CMK (cell line): ENCODE measurements around the gene SP2.
A peak's percentile ranks its signal among the peaks of the same experiment; 100 is the strongest.

Experiments used
- DNase-seq: peaks from one replicate; pipeline ENCODE4 v3.0.0-alpha.2; 2010; ENCODE audit warnings: low read depth

Gene SP2

DNA sequence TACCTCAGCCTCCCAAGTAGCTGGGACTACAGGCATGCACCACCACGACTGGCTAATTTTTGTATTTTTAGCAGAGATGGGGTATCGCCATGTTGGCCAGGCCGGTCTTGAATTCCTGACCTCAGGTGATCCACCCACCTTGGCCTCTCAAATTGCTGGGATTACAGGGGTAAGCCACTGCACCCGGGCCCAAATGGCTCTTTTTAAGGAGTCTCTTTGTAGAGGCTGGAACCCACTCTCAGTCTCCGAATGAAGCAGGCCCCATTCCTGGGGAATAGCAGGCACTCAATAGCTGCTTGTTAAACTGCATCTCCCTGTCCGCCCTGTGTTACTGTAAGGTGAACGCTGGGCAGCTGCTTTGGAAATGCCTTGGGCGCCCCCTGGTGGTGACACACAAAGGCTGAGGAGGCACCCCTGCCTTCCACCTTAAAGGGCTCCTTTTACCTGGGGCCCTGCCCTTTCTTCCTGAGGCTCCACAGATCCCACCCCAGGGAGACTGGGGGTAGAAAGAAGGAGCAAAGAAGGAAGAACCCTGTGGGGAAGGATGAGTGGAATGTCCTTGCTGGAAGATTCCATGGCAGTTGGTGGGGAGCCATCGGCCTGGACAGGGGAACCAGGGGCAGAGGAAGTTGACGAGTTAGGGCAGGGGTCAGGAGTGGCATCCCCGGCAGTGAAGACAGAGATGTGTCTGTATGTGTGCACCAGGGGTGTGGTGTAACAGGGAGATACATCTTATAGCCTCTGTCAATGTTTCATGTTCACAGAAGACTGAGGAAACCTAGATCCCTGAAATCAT is 6.1 kb upstream of the SP2 start:
- peak; percentile 52 for DNase-seq

DNA sequence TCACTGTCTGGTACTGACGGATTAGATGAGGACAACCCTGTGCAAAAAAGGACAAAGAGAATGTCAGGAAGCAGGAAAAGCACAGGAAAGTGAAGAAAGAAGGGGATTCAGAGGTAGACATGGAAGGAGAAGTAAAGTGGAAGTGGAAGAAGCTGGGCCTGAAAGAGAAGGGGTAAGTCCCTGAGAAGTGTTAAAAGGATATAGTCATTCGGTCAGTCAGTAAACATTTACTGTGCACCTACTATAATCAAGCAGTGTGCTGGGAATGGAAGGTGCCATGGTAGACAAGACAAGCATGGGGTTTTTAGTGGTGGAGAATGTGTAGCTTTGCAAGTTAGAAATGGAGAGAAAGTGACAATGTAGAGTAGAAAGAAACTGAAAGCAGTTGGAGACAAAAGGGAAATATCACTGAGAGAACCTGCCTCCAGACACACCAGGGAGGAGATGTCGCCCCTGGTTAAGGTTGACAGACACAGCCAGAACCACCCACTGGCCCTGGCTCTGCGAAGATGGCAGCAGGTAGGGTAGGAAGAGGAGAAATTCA is 4.4 kb upstream of the SP2 start:
- no peak for DNase-seq

DNA sequence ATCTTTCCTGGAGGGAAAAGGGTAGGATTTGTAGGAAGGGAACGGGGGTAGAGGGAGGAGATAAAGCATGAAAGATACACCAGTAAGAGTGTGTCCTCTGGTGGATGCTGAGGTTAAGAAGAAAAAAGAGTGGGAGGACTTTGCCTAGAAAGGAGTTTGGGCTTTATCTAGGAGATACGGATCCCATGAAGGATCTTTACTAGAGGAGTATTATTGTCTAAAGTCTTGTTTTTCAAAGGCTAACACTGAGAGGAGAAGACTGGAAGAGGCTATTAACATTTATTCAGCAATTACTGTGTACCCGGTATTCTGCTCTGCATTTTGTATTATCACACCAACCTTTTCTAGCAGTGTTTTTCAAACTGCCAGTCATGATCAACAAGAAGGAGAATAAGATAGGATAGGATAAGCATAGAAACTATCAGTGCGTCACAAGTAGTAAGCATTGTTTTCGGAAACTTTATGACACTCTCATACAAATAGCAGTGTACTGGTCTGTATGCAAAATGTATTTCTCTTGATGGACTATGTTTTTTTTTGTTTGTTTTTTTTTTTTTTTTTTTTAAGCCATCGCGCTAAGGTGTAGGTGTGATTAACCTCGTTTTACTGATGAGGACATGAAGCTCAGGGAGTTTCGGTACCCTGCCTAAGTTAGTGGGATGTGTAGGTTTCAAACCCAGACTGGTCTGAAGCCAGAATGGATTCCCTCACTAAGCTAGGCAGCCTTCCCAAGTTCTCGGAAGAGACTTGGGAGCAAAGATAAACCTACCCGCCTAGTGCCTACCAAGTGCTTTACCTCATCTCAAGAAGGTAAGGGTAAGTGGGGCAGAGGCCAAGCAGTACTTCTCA is 1.3 kb upstream of the SP2 start:
- DNase-seq: no peak

DNA sequence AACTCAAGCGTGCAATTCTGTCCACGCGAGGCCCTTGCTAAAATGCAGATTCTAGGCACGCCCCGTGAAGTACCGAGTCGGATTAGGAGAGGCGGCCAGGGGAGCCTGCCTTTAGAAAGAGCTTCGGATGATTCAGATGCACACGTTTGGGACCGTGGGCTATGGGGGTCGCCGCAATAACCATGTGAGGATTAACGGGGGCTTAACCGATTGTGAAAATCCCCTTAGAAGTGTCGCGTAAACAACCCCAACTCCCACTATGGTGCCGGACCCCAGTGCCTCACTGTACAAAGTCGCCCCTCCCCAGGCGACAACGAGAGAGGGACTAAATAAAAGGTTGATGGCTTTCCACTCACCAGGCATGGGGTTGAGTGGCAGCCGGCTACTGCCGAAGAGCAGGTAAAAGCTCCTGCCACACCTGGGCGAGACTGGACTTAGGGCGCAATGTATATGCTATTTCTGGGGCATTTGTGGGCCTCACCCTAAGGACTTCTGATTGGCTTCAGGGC is 635 bp upstream of the SP2 start:
- peak; percentile 8 for DNase-seq

DNA sequence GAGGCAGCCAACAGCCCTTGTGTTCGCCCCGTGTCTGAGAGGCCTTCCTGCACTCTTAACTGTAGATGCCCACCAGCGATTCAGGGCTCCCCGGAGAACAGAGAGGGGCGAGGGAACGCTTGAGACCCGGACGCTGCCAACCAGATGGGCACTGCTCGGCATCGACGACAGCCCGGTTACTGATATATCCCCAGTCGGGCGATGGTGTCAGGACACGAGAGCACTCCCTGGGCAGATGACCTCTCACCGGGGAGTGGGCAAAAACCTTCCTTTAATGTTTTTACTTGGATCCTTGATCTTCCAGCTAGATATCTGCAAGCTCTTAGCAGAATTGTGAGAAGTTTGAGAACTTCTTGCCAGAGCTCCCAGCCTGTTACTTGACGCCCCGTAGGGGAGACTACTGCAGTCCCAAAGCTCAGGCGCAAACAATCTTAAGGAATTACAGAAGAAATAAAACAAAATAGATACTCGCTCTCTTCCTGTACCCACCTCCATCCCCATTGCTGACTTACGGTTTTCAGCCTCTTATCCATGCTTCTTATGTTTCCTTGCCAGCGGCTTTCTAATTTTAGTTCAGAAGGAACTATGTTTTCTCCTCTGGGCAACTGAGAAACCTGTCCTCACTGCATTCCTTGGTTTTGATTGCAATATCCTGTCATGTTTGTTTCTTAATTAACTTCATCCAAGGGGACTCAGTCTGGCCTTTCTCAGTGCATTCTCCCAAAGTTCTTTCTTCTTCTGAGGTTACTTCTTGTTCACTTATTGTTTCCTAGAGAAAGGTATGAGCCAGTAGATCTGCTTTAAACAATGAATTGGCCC is 845 bp downstream of the SP2 start:
- DNase-seq: no peak

DNA sequence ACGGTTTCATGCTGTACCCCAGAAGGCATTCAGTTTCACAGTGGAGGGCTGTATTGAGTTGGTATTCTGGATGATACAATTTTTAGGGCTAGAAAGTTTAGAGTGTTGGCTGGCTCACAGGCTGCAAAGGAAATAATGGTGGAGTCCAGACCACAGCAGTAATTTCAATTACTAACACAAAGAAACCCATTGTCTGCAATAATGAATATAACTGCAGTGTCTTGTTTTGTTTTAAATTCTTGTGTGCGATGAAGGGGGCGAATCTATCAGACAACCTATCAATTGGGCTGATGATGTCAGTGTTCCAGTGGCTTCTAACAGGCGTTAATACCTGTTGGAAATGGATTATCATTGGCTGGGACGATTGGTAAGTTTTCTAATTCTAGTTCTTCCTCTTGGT is 1.5 kb downstream of the SP2 start:
- no peak for DNase-seq

DNA sequence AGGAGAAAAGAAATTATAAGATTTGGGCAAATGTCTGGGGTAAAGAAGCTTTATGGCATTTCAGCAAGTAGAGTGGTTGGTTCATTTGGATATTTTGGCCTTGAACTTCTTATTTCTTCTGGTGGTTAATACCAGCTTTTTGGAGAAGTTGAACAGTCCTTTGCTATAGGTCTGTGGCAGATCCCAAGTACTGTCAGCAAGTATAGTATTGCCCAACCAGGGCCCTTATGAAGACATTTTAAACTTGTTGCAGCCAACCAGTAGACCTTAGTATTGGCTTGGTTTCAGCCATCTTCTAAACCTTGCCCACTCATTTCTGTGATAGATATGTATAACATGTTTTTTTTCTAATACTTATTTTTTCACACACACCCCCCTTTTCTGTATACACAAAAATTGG is 2.2 kb downstream of the SP2 start:
- DNase-seq: no peak

DNA sequence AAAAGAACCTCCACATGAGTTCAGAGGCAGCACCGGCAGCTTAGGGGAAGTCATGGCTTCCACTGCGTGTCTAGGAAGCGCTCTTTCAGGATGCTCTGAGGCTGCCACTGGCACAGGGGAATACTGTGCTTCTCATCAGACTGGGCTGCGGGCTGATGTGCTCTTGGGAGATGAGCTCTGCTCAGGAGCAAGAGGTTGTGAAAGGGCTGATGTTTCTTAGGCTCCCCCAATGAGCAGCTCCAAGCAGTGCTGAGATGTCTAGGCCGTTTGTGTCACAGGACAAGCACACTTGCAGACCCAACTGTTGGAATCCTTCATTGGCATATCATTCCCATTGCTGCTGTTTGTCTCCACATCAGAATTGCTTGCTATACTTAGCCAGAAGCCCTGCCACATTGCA is 3.6 kb downstream of the SP2 start:
- DNase-seq: no peak

DNA sequence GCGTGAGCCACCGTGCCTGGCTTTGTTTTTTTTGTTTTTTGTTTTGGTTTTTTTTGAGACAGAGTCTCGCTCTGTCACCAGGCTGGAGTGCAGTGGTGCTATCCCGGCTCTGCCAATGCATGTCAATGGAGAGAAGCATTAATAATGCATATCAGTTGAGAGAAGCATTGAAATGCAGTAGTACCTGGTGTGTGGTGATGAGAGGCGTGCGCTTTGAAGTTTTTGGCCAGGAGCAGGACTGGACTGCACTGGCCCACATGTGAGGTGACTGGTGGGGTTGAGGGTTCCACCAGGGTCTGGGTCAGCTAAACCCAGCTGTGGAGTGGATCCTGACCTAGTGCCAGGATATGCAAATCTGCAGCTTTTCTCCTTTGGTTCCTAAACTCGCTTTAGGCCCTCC is 5.4 kb downstream of the SP2 start:
- no peak for DNase-seq

DNA sequence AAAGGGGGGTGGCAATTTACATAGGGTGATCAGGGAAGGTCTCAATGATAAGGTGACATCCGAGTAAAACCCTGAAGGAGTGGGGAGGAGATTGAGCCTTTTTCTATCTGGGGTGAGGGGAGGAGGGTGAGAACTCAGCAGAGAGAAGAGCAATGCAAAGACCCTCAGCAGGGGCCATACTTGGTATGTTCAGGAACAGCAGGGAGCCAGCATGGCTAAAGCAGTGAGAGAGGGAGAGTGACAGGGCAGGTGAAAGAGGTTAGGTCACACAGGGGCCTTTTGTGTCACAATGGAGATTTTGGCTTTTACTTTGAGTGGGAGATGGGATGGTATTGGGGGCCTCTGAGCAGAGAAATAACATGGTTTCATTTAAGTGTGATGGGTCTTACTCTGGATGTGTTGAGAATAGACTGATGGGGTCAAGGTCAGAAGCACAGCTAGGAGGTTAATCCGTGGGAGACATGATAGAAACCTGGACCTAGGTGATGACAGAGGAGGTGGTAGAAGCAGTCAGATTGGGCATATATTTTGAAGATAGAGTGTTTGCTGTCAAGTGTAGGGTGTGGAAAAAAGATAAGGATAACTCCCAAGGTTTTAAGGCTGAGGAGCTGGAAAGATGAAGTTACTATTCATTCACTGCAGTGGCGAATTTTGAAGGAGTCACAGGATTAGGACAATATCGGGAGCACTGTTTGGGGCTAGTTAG is 6.2 kb downstream of the SP2 start:
- no peak for DNase-seq

DNA sequence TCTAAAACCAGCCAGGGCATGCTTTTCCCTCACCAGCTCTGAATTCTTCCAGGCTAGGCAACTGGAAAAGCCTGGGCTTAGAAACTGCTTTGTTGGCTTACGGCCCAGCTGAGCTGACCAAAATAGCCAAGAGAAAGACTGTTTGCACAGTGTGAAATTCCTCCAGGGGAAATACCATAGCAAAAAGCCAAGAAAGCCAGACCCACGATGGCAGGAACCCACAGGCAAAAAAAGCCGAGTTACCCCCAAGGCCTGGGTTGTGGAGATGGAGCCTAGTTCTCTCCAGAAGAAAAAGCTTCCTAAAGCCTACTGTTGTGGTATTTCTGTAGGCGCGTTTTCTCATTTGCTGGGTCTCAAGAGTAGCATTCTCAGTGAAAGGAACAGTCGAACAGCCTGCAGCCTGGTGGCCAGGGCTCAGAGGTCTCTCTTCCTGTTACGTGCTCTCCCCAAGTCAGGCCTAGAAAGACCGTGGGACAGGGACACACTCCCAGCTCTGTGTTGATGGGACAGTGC is 9.2 kb downstream of the SP2 start:
- no peak for DNase-seq

DNA sequence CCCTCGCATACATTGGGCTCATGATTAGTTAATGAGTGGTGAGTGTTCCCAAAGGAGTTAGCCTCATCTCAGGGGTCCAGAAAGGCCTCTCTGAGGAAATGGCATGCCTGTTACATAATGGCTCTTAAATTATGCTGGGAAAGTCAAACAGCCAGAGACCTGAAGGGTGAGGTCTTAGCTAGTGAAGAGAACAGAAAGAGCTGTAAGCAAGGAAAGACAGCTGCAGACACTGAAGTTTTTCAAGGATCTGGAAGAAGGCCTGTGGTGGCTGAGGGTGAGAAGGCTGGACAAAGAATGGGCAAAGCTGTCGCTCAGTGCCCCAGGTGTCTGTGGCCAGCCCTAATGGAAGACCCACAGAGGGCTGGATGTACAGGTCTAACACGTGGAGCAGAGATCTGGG is 10.4 kb downstream of the SP2 start:
- no peak for DNase-seq

DNA sequence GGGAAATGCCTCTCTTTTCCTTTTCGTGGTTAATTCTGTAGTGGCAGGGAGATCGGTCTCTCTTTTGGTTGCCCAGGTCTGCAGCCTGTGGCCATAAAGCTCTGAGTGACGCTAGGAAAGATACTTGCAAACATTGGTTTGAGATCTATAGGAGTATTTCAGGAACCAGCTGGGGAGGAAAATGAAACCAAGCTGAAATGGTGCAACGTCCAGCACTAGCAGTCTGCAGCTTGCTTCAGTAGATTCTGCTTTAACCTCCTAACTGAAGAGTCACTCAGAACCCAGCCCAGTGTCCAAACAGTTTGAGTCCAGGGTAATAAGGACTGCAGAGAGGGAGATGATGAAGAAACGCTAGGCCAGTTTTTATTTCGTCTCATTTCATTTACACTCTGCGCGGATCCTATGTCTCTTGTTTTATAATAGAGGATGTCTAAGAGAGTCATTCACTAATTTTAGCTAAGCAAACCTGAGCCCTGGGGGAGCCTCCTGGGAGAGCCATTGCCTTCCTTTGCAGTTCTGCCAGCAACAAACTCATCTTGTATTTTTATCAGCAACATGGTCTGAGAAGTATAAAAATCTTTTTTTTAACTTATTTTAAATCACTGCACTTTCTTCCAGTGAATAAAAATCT is 12.0 kb downstream of the SP2 start:
- DNase-seq: no peak

DNA sequence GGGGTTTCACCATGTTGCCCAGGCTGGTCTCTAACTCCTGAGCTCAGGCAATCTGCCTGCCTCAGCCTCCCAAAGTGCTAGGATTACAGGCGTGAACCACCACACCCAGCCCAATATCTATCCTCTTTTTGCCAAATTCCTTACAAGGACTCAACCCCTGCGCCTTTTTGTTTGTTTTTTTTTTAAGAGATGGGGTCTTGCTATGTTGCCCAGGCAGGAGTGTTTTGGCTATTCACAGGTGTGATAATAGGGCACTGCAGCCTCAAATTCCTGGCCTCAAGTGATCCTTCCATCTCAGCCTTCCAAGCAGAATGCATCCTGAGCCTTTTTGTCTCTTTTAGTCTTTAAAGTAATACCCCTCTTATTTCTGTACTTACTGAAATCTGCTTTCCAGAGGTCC is 17.0 kb downstream of the SP2 start:
- no peak for DNase-seq

DNA sequence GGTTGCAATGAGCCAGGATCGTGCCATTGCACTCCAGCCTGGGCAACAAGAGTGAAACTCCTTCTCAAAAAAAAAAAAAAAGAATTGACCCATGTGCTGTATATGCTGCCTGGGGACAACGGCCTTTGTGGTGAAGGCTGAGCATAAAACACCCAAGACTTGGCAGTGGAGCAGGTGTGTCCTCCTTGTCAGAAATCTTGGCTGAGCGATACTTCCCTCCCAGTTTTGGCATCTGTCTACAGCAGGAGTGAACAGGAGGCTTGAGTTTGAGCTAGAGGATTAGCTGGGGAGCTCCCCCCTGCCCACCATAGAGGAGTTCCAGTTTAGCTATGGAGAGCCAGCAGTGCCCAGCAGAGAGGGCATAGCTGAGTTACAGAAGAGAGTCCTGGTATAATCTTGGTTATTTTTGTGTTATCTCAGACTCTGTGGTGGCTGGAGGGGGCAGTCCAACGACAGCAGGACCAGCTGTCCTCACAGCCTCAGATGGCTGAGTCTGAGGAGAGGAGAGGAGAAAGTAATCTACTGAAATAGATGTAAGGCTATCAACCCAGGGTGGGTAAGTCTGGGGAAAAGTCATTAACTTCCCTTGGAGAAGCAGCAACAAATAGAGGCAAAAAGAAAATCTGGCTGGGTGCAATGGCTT is 18.4 kb downstream of the SP2 start:
- DNase-seq: no peak

DNA sequence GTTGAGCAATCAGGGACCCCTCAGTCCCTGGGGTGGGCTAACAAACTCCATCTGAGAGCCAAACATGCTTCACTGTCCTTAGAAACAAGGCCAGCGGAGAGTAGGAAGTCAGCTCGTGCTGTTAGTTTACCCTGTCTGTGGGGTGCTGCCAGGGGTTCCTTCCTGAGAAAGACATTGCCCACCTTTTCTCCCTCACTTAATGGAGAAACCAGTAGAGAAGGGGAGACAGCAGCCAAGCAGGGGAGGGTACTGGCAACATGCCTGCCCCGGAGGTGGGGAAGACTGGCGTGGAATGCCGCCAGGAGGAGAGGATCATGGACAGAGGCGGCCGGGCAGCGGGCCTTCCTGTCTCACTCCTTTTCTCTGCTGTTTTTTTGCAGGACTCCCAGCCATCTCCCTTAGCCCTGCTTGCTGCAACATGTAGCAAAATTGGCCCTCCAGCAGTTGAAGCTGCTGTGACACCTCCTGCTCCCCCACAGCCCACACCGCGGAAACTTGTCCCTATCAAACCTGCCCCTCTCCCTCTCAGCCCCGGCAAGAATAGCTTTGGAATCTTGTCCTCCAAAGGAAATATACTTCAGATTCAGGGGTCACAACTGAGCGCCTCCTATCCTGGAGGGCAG is 19.9 kb downstream of the SP2 start:
- no peak for DNase-seq

DNA sequence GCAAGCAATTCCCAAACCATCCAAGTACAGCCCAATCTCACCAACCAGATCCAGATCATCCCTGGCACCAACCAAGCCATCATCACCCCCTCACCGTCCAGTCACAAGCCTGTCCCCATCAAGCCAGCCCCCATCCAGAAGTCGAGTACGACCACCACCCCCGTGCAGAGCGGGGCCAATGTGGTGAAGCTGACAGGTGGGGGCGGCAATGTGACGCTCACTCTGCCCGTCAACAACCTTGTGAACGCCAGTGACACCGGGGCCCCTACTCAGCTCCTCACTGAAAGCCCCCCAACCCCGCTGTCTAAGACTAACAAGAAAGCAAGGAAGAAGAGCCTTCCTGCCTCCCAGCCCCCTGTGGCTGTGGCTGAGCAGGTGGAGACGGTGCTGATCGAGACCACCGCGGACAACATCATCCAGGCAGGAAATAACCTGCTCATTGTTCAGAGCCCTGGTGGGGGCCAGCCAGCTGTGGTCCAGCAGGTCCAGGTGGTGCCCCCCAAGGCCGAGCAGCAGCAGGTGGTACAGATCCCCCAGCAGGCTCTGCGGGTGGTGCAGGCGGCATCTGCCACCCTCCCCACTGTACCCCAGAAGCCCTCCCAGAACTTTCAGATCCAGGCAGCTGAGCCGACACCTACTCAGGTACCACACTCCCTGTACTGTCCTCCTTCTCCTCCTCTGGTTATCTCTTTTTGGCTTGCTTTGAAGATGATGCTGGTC is 20.6 kb downstream of the SP2 start:
- DNase-seq: no peak

DNA sequence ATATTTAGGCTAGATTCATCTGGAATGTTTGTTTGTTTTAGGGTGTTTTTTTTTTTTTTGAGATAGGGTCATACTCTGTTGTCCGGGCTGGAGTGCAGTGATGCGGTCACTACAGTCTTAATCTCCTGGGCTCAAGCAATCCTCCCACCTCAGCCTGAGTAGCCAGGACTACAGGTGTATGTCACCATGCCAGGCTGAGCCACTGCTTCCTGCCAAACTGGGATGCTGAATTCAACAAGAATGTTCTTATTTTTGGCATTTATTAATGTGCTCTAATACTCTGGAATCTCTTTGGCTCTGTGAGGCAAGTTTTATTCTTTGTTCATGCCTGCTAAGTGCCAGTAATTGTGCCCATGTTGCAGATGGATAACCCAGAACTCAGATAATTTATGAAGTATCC is 21.5 kb downstream of the SP2 start:
- DNase-seq: no peak

DNA sequence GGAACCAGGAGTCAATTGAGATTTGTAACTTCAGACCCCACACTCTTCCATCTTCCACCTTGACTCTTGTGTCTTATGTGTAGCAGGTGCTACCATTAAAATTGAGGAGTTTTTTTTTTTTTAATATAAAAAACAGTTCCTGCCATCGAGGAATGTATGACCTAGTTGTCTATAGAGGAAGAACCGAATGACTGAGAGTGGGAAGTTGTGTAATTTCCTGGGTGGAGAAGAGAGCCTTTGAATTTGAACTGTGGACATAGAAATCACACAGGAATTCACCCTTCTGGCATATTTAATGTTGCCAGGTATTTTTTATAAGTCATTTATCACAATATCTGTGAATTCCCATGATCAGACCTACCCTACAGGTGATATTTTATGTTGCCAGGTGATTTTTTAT is 22.0 kb downstream of the SP2 start:
- no peak for DNase-seq
